GF-D8 (cell line): ENCODE measurements around the gene ACOT12.

Source experiments
- DNase-seq: peaks from one replicate; lab custom pipeline; 2025; lab: John Stamatoyannopoulos, UW

ACOT12 gene

DNA sequence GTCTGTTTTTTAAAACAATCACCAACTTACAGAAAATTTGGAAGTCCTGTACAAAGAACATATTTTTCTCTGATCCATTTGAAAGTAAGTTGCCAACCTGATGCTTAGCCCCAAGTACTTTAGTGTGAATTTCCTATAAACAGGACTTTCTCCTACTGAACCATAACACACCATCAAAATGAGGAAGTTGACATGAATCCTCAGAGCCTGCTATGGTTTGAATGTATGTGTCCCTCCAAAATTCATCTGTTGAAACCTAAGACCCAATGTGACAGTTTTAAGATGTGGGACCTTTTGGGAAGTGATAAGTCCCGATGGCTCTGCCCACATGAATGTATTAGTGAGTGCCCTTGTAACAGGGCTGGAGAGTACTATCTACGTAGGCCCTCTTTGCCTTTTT lies 6.4 kb upstream of the ACOT12 start:
- DNase-seq = no peak

DNA sequence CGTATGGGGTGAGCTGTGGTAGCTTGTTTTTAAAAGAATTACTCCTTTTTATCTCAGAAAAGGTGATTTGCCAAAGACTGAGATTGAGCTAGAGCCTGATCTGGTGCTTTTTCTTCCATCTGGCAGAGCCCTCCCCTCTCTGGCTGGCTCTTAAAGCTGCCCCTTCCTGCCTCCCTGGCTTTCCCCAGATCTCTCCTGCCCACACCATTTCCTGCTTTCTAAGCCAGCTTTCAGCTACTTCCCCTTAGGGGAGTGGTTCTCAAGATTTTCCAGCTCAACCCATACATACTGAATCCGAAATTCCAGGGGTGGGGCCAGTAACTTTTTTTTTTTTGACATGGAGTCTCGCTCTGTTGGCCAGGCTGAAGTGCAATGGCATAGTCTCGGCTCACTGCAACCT lies 4.8 kb upstream of the ACOT12 start:
- DNase-seq = no peak

DNA sequence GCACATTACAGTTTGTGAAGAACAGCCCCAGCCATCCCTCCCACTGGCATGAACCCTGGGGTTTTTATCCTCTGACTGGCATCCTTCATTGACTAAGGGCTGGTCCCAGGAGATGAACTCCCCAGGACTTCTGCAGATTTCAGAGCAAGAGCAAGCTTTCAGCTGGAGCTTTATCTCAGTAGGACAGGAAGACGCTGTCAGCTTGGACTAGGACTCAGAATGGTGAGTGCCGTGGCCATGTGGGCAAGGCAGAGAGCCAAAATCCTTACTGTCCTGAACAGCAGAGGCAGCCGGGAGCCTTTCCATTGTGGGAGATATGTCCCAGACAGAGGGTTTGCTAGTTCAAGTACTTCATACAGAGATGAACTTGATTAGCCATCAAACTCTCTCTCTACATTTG lies 3.2 kb upstream of the ACOT12 start:
- no peak for DNase-seq

DNA sequence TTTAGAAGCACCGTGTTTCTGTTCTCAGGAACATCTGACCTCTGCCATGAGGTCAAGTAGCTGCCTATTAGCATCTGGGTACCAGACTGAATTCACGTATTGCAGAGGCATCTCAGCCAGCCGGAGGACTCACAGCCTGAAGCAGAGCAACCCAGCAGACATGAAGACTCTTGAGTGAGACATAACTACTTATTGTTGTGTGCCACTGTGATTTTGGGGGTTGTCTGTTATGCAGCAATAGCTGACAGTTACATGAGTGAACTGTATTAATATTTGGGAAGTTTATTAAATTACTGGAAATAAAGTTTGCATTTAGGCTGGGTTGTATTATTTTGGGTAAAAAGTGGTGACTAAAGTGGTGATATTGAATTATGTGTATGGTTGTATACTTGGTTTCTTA lies 1.3 kb upstream of the ACOT12 start:
- DNase-seq = no peak

DNA sequence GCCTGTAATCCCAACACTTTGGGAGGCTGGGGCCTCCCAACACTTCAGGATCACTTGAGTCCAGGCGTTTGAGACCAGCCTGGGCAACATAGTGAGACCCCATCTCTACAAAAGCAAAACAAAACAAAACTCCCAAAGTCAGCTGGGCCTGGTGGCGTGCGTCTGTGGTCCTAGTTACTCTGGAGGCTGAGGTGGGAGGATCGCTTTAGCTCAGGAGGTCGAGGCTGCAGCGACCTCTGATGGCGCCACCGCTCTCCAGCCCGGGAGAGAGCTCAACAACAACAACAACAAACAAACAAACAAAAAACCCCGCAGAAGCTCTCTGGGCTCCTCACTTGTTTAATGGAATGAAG lies 528 bp downstream of the ACOT12 start:
- no peak for DNase-seq

DNA sequence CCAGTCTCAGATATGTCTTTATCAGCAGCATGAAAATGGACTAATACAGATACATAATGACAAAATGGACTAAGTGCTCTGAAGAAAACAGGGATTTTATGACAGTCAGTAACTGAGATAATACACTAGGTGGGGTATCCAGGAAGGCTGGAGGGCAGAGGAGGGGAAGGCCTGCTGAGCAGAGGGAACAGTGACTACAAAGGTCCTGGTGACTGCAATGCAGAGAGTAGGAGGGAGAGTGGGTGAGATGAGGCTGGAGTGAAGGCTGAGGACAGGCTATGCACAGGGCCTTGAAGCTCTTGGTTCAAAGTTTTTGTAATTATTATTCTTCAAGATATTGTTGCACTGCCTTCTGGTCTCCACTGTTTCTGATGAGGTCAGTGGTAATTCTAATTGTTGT lies 4.9 kb downstream of the ACOT12 start:
- no peak for DNase-seq

DNA sequence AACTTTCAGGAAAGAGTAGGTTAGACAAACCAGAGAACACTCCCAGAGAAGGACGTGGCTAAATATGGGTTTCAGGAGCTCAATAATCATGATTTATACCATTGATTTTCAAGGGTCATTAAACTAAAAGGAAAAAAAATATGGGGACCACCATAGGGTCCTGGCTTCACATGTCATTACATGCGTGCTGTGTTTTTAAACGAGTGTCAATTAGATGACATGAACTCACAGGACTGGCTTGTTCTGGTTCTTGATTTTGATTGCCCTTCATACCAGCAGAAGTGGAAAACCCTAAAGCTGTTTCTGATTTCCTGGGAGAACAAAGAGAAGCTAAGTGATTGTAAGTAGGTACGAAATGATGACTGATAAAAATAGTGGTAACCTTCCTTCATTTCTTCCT lies 5.8 kb downstream of the ACOT12 start:
- no peak for DNase-seq

DNA sequence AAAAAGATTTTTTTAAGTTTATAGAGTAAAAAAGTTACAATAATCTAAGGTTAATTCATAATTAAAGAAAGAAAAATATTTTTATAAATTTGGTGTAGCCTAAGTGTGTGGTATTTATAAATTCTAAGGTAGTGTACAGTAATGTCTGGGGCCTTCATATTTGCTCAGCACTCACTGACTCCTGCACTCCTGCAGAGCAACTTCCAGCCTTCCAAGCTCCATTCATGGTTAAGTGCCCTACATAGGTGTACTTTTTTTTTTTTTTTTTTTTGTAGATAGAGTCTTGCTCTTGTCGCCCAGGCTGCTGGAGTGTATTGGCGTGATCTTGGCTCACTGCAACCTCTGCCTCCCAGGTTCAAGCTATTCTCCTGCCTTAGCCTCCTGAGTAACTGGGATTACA lies 10.1 kb downstream of the ACOT12 start:
- no peak for DNase-seq

DNA sequence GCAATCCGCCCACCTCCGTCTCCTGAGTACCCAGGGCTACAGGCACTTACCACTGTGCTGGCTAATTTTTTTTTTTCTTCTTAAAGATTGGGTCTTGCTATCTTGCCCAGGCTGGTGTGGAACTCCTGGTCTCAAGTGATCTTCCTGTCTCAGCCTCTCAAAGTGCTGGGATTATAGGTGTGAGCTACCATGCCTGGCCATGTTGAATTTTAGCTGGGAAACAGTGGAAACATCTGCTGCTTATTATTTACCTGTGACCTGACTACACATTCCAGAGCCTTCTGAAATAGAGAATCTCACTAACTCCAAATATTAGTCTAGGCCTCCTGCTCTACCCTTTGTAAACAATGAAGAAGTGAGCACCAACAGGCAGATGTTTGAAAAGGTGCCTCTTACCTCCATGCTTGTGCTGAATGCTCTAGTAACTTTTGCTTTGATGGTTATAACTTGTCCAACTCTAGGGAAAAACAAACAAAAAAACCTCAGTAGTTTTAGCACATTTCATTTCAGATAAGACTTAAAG lies 22.5 kb downstream of the ACOT12 start:
- DNase-seq = no peak

DNA sequence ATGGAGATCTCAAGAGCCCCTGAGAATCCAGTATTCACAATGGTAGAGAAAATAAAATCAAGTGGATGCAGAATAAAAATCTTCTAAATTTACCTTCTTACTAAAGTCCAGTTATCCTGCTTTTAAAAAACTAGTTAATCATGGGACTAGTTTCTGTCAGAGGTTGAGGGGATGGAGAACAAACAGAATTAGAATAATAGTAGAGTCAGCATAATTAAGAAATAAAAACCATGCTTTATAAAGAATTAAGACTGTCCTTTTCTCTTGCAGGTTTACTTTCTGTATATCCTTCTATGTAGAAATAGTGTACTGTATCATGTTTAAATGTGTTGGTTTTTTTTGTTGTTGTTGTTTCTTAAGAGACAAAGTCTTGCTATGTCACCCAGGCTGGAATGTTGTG lies 23.0 kb downstream of the ACOT12 start:
- DNase-seq = no peak

DNA sequence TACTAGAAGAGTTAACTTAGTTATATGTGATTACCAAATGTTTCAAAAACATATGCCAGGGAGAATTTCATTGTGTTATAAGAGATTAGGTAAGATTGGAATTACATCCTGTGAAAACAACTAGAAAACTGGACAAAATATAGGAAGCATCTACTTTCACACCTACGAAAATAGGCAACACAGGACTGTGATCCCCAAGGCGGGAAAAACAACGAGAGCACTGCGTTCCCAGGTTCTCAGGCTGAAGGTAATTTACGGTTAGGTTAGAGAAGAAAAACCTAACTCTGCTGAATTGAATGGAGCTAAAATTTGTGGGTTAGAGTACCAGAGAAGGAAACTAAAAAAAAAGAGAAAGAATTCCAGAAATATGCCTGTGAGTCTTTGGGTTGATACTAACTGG lies 28.4 kb downstream of the ACOT12 start:
- DNase-seq = no peak

DNA sequence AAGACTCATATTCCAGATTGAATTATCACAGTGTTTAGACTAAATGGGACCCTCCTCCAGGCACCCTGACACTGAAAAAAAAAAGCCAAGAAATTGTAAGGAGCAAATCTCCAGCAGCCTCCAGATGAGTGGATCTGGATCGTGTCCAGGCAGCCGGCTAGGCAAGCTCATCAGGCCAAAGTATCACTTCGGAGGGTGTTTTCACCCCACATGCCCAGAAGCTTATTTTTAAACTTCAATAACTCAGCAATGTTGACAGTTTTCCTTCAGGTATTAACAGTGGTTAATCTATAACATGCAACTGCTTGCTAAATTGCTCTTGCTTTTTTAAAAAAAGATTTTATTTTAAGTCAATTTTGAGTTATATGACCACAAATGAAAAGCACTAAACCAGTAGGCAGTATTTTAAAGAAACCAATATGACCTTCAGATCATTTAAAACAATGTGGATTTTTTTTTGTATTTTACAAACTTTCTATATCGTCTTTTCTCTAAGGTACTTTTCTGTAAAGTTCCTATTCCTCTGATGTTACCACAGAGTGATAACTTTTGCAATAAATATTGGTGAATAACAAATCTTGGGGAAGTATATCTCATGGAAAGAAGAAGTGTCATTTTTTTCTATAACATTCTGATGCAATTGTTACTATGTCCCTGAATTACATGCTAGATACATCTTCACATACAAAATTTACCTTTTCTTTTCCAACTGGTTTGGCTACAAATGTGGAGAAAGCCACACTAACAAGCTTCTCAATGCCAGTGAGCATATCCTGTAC lies 30.7 kb downstream of the ACOT12 start:
- no peak for DNase-seq

DNA sequence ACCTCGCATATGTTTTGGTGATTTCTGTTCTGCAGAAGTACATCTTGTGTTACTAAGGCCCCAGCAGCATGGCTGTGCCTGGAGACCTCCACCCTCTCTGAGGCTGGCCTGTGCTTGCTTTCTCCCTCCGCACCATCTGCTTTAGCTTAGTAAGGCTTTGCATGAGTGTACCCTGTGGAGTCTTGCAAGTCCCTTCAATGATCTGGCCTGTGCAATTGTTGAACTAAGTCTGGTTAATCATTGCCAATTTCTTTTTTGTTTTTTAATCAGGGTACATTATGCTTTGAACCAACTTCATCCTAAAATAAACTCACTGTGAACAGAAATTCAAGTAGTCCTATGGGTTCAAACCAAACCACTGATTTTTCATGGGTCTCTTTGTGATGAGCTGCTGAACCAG lies 32.3 kb downstream of the ACOT12 start:
- DNase-seq = no peak

DNA sequence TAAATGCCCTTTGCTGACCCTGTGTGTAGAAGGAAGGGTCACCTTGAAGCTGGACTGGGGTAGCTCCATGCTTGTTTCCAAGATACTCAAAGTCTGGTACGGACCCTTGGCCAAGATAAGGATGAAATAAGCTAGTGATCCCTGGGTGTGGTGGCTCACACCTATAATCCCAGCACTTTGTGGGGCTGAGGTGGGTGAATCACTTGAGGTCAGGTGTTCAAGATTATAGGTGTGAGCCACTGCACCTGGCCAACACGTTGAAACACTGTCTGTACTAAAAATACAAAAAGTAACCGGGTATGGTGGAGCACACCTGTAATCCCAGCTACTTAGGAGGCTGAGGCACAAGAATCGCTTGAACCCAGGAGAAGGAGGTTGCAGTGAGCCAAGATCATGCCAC lies 33.3 kb downstream of the ACOT12 start:
- no peak for DNase-seq

DNA sequence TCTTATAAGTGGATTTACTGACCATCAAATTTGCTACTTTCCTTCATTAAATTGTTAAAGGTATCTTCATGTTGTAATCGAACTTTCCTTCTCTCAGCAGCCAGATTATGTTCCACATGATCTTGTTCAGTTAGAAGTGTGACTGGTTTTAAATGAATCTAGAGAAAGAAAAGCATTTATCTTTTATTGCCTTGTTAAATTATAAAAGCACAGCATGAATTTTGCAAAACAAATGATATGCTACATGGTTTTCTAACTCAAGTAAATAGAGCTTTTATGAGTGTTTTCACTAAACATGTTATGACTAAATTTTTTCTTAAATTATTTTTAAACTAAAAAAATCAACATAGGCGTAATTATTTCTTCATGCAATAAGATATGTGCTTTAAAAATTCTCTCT lies 34.1 kb downstream of the ACOT12 start:
- DNase-seq = no peak

DNA sequence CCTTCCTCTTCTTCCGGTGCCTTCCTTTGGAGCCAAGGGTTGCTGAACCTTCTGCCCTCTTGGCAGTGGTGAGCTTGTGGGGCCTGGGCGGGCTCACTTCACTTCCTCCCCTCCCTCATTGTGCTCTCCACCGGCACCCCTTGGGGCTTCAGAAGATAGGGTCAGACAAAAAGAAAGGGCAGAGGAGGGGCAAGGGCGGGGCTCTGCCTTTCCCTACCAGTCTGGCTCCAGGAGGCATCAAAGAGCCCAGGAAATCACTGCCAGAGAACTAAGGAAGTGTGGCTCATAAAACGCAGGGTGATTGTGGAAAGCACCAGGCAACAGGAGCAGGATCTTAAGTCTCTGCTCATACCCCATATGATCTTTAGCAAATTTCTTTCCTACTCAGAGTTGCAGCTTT lies 34.8 kb downstream of the ACOT12 start:
- no peak for DNase-seq

DNA sequence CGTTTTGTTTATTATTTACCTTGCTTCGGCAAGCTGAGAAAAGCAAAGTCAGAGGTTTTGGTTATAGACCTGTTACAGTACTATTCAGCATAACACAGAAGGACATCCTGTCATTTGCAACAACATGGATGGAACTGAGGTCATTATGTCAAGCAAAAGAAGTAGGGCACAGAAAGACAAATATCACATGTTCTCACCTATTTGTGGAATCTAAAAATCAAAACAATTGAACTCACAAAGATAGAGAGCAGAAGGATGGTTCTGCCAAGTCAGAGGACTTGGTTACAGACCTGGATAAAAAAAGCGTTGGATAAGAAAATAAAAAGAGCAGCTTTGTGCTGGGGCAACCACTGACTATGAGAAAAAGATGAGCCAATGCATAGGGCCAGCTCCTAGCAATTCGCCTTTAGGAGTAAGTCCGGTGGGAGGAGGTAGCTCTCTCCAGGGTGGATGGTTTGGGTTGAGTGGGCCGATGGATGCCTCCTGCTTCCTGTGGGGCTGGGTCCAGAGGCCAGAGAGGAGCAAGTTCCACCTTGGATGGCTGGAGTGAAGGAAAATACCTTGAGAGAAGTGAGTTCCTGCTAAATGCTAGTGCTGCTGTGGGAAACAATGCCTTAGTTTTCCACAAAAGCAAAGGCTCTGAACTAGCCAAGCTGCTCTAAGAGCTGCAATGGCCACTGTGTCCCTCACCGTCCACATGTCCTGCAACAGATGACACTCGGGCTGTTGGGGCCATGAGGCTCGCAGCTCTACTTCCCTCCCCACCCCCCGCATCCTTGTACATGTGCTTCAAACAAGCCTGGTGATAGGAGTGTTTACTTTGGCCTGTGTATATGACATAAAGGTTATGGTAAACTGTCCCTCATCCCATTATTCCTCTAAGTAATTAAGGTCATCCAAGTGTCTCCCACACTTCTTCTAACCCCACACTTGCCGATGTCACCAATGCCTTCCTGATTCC lies 38.4 kb downstream of the ACOT12 start:
- DNase-seq = no peak

DNA sequence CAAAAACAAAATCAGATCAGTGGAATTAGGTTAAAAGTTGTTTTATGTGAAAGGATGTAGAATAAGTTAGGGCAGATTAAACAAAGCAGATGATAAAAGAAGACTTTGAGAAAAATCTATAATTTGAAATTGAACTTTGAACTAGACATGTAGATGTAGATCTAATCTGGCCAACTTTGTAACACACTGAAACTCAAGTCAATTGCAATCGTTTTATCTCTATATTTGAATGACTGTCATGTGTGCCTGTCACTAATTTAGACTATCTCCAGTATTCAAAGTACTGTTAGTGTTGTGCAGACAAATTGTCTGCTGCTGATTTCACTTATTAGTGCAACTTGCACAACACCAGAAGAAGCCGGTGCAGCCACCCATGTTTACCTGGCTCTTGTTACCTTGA lies 39.8 kb downstream of the ACOT12 start:
- DNase-seq = no peak

DNA sequence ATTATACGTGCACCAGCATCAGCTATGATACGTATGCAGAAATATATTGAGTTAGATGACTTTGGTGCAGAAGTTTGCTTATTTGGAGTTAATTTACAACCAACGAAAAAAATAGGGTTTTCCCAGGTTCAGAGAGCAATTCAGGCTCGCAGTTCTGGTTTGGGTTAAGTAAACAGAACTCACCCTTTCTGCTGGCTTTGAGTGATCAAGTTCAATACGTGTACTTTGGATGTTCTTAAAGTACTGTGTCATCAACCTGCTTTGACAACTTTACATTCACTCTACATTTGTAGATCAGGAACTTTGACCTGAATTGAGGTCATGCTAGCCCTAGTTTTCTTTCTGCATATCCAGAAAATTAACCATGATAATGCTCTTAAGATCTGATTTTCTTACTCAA lies 40.7 kb downstream of the ACOT12 start:
- DNase-seq = no peak

DNA sequence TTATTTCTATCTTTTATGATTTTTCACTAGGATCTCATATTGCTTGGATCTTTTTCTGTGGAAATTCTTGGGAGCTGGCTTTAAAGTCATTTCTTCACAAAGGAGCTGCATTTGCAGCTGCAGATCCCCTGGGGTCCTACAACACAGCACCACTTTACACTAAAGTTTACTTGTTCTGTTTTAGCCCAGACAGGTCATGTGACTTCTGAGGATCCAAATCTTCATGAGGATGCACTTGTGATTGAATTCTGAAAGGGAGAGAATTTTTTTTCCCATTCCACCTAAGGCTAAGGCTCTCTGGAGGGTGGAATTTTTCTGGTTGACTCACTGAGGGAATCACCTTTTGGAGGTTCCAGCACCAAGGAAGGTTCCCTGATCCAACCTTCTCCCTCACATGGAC lies 43.4 kb downstream of the ACOT12 start:
- DNase-seq = no peak

DNA sequence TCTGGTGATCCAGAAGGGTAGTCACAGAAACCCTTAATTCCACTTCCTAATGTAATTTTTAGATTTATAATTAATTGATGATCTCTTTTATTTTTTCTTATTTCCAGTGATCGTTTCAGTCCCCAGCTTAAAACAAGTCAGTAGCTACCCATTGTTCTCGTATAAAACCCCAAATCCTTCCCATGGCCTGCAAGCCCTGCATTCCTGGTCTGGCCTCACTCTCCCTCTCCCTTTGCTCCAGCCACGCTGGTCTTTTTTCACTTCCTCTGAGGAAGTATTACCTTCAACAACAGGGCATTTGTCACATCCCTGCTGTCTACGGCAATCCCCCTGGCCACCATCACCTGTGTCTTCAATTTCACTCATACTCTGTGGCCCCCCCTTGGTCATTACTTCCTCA lies 44.8 kb downstream of the ACOT12 start:
- DNase-seq = no peak

DNA sequence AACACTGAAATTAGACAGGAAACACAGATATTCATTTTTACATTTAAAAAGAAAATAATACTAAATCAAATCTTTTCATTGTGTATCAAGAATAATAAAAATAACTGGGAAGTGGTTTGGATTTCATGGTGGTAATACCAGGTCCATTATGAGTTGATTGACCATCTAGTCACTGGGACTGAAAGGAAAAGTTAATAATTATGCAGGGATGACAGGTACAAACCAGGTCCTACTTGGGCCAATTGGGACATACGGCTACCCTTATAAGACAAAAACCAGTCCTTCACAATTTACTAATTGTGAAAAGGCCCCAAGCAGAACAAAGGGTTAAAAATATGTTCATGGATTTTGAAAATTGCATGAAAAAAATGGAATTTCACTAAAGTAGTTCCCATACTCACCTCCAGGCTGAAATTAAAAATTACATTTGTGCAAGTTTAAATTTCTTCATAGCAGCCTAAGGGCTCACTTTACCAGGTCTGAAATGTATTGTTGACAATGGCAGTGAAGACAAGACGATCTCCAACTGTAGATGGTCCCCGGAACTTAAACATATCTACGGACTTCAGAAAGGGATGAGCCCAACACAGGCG lies 48.4 kb downstream of the ACOT12 start:
- DNase-seq = no peak

DNA sequence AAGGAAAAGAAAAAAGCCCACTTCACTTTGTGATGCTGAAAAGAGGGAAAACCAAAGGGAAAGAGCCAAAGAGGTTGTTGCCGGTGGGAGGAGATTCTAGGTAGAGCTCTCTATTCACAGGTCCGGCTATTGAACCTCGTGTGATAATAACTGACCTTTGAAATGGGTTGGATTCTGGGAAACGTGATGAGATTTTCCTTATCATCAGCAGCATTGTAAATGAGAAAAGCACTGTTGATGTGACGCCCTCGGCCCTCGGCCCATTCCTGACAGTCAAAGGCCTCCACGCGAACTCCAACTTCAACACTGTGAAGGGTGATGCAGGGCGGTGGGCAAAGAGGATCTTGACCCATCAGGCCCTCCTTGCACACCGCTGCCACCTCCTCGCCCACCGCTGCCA lies 49.2 kb downstream of the ACOT12 start:
- no peak for DNase-seq
